ENCODE results near the gene TMTC1. TPM values are rescaled to one million over a fixed set of nuclear protein-coding genes. Genes with fewer than 3 reads are reported as not detected.

The TMTC1 gene
- total RNA-seq, 2 donors from 2014 or later: 15.6 to 20.1 TPM

DNA sequence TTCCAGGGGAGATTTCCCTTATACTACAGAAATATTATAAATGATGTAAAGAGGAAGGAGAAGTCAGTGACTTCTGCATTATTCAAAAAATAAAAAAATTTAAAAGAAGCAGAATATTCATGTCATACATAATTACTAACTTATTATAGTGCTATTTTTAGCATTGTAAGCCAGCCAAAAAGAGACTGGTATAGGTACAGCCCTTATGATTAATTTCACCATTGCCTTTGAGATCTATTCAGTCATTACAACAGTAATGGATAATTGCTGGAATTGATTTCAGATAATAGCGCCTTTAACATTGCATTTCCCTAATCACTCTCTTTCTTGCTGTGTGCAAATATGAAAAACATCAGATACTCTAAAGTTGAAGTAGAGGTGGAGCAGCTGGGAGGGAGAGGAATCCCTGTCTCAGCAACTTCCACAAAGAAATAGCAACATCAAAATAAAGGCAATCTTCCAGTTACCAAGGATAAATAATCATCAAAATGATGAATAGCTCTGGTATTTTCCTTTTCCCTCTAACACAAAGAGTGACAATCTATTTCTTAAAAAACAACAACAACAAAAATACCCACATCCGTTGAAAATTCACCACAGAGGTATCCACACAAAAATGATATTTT, 214.5 kb downstream of the TMTC1 start:
- Histone ChIP-seq H3K27me3 (no peaks in the 10 kb centered on the region), H3K4me1 (no peaks in the 10 kb centered on the region), H3K36me3 (replicated peaks in 1 of 2; ENCODE audit: insufficient read depth in 1 of 2, low read depth in 2 of 2) (no peaks in the 10 kb centered on the region), H3K27ac (no peak overlapping the region), H3K9me3 (no peaks in the 10 kb centered on the region), H3K4me3 (no peak overlapping the region)
- intact Hi-C loops (cut with DNase I): no loop called here
- WGBS, 2 donors: 70 to 75% methylated on average over 2 of the region's 2 CpGs
- no peak for ATAC-seq
- DNase-seq: no peak
- no peak for TF ChIP-seq POLR2A (IDR thresholded peaks at IDR 0.05)
- TF ChIP-seq, protein P1, sequence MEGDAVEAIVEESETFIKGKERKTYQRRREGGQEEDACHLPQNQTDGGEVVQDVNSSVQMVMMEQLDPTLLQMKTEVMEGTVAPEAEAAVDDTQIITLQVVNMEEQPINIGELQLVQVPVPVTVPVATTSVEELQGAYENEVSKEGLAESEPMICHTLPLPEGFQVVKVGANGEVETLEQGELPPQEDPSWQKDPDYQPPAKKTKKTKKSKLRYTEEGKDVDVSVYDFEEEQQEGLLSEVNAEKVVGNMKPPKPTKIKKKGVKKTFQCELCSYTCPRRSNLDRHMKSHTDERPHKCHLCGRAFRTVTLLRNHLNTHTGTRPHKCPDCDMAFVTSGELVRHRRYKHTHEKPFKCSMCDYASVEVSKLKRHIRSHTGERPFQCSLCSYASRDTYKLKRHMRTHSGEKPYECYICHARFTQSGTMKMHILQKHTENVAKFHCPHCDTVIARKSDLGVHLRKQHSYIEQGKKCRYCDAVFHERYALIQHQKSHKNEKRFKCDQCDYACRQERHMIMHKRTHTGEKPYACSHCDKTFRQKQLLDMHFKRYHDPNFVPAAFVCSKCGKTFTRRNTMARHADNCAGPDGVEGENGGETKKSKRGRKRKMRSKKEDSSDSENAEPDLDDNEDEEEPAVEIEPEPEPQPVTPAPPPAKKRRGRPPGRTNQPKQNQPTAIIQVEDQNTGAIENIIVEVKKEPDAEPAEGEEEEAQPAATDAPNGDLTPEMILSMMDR (IDR thresholded peaks at IDR 0.05): no peak

DNA sequence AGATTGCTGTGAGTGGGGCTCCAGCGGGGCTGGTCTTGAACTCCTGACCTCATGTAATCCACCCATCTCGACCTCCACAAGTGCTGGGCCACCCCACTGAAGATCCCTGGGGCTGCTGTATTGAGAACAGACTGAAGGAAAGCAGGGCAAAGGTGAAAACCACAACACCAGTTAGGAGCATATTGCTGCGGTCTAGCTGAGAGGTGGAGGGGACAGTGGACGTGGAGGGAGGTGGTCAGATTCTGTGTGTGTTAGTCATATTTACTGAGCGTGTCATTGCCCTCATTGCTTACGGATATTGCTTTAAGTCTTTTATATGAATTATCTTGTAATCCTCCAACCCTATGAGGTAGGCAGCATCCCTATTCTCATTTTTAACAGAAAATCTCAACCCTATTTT, 217.3 kb downstream of the TMTC1 start:
- Histone ChIP-seq H3K36me3 (replicated peaks in 1 of 2; ENCODE audit: insufficient read depth in 1 of 2, low read depth in 2 of 2) (no peaks in the 10 kb centered on the region), H3K9me3 (no peaks in the 10 kb centered on the region), H3K27me3 (no peaks in the 10 kb centered on the region), H3K27ac (no peak overlapping the region), H3K4me1 (no peaks in the 10 kb centered on the region), H3K4me3 (no peak overlapping the region)
- DNase-seq: no peak
- WGBS, 2 donors: 74 to 78% methylated on average over 5 to 6 of the region's 6 CpGs
- TF ChIP-seq, protein P1 (IDR thresholded peaks at IDR 0.05): no peak
- TF ChIP-seq POLR2A (IDR thresholded peaks at IDR 0.05): no peak
- ATAC-seq: no peak
- intact Hi-C loops (cut with DNase I): no loop called here

DNA sequence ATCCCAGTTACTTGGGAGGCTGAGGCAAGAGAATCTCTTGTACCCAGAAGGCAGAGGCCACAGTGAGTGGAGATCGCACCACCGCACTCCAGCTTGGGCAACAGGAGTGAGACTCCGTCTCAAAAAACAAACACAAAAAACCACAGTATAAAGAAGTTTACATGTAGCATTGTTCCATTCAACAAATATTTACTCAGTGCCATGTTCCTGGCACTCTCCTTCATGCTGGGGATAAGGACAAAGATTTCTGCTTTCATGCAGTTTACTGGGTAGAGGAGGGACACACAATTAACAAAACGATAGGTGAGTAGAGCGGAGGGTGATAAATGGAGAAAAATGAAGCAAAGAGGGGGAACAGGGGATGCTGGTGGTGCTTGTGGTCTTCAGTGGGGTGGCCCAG, 218.0 kb downstream of the TMTC1 start:
- Histone ChIP-seq H3K36me3 (replicated peaks in 1 of 2; ENCODE audit: insufficient read depth in 1 of 2, low read depth in 2 of 2) (no peaks in the 10 kb centered on the region), H3K27me3 (no peaks in the 10 kb centered on the region), H3K4me1 (no peaks in the 10 kb centered on the region), H3K4me3 (no peak overlapping the region), H3K9me3 (no peaks in the 10 kb centered on the region), H3K27ac (no peak overlapping the region)
- ATAC-seq (no peak), DNase-seq (no peak)
- 59 to 63% methylated on average over 5 of the region's 5 CpGs for WGBS, 2 donors
- intact Hi-C loops (cut with DNase I): no loop called here
- no peak for TF ChIP-seq POLR2A (IDR thresholded peaks at IDR 0.05)
- TF ChIP-seq, protein P1 (IDR thresholded peaks at IDR 0.05): no peak

DNA sequence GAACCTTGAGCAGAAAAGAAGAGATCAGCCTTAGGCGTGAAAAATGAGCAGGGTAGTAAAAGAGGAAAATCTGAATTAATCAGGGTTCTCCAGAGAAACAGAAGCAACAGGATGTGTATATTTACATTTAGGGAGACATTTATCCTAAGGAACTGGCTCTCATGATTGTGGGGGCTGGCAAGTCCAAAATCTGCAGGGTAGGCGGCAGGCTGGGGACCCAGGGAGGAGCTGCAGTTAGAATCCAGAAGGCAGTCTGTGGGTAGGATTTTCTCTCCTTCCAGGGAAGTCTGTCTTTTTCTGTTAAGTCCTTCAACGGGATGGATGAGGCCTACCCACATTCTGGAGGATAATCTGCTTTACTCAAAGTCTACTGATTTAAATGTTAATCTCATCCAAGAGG, 218.8 kb downstream of the TMTC1 start:
- no peak overlapping the region for H3K27ac ChIP-seq
- H3K4me1 ChIP-seq: no peaks in the 10 kb centered on the region
- DNase-seq (no peak), ATAC-seq (no peak)
- H3K9me3 ChIP-seq: no peaks in the 10 kb centered on the region
- no peaks in the 10 kb centered on the region for H3K36me3 ChIP-seq (replicated peaks in 1 of 2; ENCODE audit: insufficient read depth in 1 of 2, low read depth in 2 of 2)
- WGBS, 2 donors: 81 to 91% methylated on average over 3 of the region's 3 CpGs
- TF ChIP-seq, protein P1 (IDR thresholded peaks at IDR 0.05): no peak
- no peak for TF ChIP-seq POLR2A (IDR thresholded peaks at IDR 0.05)
- intact Hi-C loops (cut with DNase I): no loop called here
- no peak overlapping the region for H3K4me3 ChIP-seq
- no peaks in the 10 kb centered on the region for H3K27me3 ChIP-seq

DNA sequence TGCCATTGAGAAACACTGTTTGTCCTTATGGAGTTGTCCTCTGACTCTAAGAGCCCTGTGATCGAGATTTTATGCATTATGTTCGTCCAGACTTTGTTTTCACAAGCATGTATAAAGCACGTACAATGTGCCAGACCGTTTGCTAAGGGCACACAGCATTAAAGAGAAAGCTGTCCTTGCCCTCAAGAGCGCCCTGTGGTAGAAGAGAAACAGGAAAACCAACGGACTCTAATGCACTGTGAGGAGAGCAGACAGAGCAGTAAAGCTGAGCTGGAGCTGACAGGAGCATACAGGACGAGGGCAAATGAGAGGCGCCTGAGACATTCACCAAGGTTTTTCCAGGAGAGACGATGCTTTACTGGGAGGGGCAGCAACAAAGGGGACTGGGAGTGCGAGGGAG, 220.1 kb downstream of the TMTC1 start:
- intact Hi-C loops (cut with DNase I): no loop called here
- TF ChIP-seq, protein P1 (IDR thresholded peaks at IDR 0.05): no peak
- no peak for TF ChIP-seq POLR2A (IDR thresholded peaks at IDR 0.05)
- Histone ChIP-seq H3K9me3 (no peaks in the 10 kb centered on the region), H3K4me1 (no peaks in the 10 kb centered on the region), H3K27ac (no peak overlapping the region), H3K27me3 (no peaks in the 10 kb centered on the region), H3K4me3 (no peak overlapping the region), H3K36me3 (replicated peaks in 1 of 2; ENCODE audit: insufficient read depth in 1 of 2, low read depth in 2 of 2) (no peaks in the 10 kb centered on the region)
- DNase-seq (no peak), ATAC-seq (no peak)
- WGBS, 2 donors: 37 to 50% methylated on average over 10 of the region's 10 CpGs

Measured in body of pancreas (tissue), 4 donors.